WTC11 (cell line): Measurements from ENCODE around the gene RPP40. TPM values are rescaled to one million over a fixed set of nuclear protein-coding genes. Genes with fewer than 3 reads are reported as not detected.

Experiments used
- ATAC-seq: fragments of 200-7000 bp; cut with Tn5 transposase; 2 replicates; pipeline ENCODE4 v1.10.0; 2021; ENCODE audit warnings: mild to moderate bottlenecking, moderate library complexity
- CTCF ChIA-PET: fragments of 300-600 bp; sonication (Branson Sonifier 250); formaldehyde crosslinking; loops from one replicate; lab custom pipeline; 2021; ENCODE audit warnings: antibody characterized with exemption; lab: Charles Lee
- POLR2A ChIA-PET: fragments of 350-600 bp; sonication (Branson Sonifier 250); formaldehyde crosslinking; loops from one replicate; lab custom pipeline; 2021; ENCODE audit warnings: antibody characterized with exemption; lab: Charles Lee
- DNase-seq: peaks from one replicate; pipeline ENCODE4 v3.0.0; 2021; ENCODE audit warnings: low spot score
- H3K27ac Mint-ChIP-seq: 2 replicates; pipeline ENCODE4 v1.8.0; 2021; ENCODE audit warnings: mixed read lengths
- H3K27me3 Mint-ChIP-seq: 2 replicates; pipeline ENCODE4 v1.8.0; 2021; ENCODE audit warnings: low read depth, mild to moderate bottlenecking, moderate library complexity, mixed read lengths
- H3K36me3 Mint-ChIP-seq: 2 replicates; pipeline ENCODE4 v1.8.0; 2021; ENCODE audit warnings: mixed read lengths
- H3K4me1 Mint-ChIP-seq: 2 replicates; pipeline ENCODE4 v1.8.0; 2022; ENCODE audit warnings: mixed read lengths
- H3K4me3 Mint-ChIP-seq: 2 replicates; pipeline ENCODE4 v1.8.0; 2021; ENCODE audit warnings: mild to moderate bottlenecking, moderate library complexity, mixed read lengths
- H3K9me3 Mint-ChIP-seq: 2 replicates; pipeline ENCODE4 v1.8.0; 2021; ENCODE audit warnings: mixed read lengths
- ATF2 ChIP-seq: sonication (generic); formaldehyde crosslinking; IDR thresholded peaks from 2 replicates; pipeline ENCODE4 v1.8.1; 2022; ENCODE audit warnings: low read depth, missing genetic modification reagents, borderline replicate concordance
- ATF6 ChIP-seq: sonication (generic); formaldehyde crosslinking; IDR thresholded peaks from 2 replicates; pipeline ENCODE4 v1.8.1; 2023; ENCODE audit warnings: mild to moderate bottlenecking, missing genetic modification reagents
- CDX4 ChIP-seq: fragments of 250-450 bp; sonication (Bioruptor Pico); IDR thresholded peaks from 2 replicates; pipeline ENCODE4 v1.9.0; 2021; ENCODE audit warnings: moderate library complexity, mild to moderate bottlenecking, inconsistent platforms, borderline replicate concordance
- CREB1 ChIP-seq: sonication (generic); formaldehyde crosslinking; IDR thresholded peaks from 2 replicates; pipeline ENCODE4 v1.8.0; 2023; ENCODE audit warnings: mild to moderate bottlenecking, missing genetic modification reagents
- CREM ChIP-seq: sonication (generic); formaldehyde crosslinking; IDR thresholded peaks from 2 replicates; pipeline ENCODE4 v1.8.1; 2022; ENCODE audit warnings: mild to moderate bottlenecking, missing genetic modification reagents, moderate library complexity
- KAT7 ChIP-seq: sonication (generic); formaldehyde crosslinking; IDR thresholded peaks from 2 replicates; pipeline ENCODE4 v1.8.1; 2023; ENCODE audit warnings: missing genetic modification reagents, mild to moderate bottlenecking, borderline replicate concordance
- NFATC4 ChIP-seq: fragments of 250-450 bp; sonication (Bioruptor Pico); IDR thresholded peaks from 2 replicates; pipeline ENCODE4 v1.9.0; 2021; ENCODE audit warnings: mild to moderate bottlenecking
- NFYB ChIP-seq: sonication (generic); formaldehyde crosslinking; conservative IDR thresholded peaks from 2 replicates; pipeline ENCODE4 v1.8.0; 2022; ENCODE audit warnings: low read depth, missing genetic modification reagents
- OVOL2 ChIP-seq: fragments of 250-450 bp; sonication (Bioruptor Pico); IDR thresholded peaks from 2 replicates; pipeline ENCODE4 v1.9.0; 2021; ENCODE audit warnings: mild to moderate bottlenecking, borderline replicate concordance
- RORB ChIP-seq: fragments of 250-450 bp; sonication (Bioruptor Pico); IDR thresholded peaks from 2 replicates; pipeline ENCODE4 v1.9.0; 2021; ENCODE audit warnings: mild to moderate bottlenecking
- TEAD4 ChIP-seq: sonication (generic); formaldehyde crosslinking; IDR thresholded peaks from 2 replicates; pipeline ENCODE4 v1.8.0; 2022; ENCODE audit warnings: mild to moderate bottlenecking, missing genetic modification reagents
- USF2 ChIP-seq: sonication (generic); formaldehyde crosslinking; IDR thresholded peaks from 2 replicates; pipeline ENCODE4 v1.8.1; 2023; ENCODE audit warnings: mild to moderate bottlenecking, missing genetic modification reagents, moderate library complexity
- ZNF317 ChIP-seq: sonication (generic); formaldehyde crosslinking; IDR thresholded peaks from 2 replicates; pipeline ENCODE4 v1.8.1; 2023; ENCODE audit warnings: low read depth, mild to moderate bottlenecking, moderate library complexity, missing genetic modification reagents, borderline replicate concordance
- ZNF671 ChIP-seq: fragments of 250-450 bp; sonication (Bioruptor Pico); IDR thresholded peaks from 2 replicates; pipeline ENCODE4 v1.8.0; 2021; ENCODE audit warnings: mild to moderate bottlenecking
- total RNA-seq: library from RNA; stranded (reverse); gene quantifications from 3 replicates; pipeline ENCODE4 v1.2.3, GENCODE V29; 2021

The RPP40 gene
- total RNA-seq, 1 experiment from 2014 or later, result 12.2 TPM

GRCh38 chr6:4956625-4957024 lies 47.2 kb downstream of the RPP40 start:
- H3K27me3 Mint-ChIP-seq, result no peaks in the 10 kb centered on the region
- H3K27ac Mint-ChIP-seq, result peak overlapping the region; percentile 88; the same call in 1 of the 2 replicates
- ATAC-seq (no peak), DNase-seq (no peak)
- POLR2A ChIA-PET, result no interaction called here
- H3K4me3 Mint-ChIP-seq, result no peak overlapping the region
- no peaks in the 10 kb centered on the region for H3K9me3 Mint-ChIP-seq
- H3K36me3 Mint-ChIP-seq, result peaks cover 31% of the 10 kb centered on the region
- CTCF ChIA-PET, result interaction anchor here (0.9 to 2.3 kb wide), 16 partner anchors 14 to 821 kb away, joined by 3 to 18 read pairs (median 4); no protein-coding TSS in a partner anchor
- TF ChIP-seq OVOL2 (CRISPR knock-in tag), result no peak
- TF ChIP-seq USF2, result no peak
- no peak for TF ChIP-seq ATF6 (CRISPR knock-in tag)
- no peak for TF ChIP-seq NFATC4
- no peak for TF ChIP-seq ATF2 (CRISPR knock-in tag)
- no peak for TF ChIP-seq CREB1
- no peak for TF ChIP-seq TEAD4
- TF ChIP-seq ZNF671 (CRISPR knock-in tag), result no peak
- no peak for TF ChIP-seq ZNF317 (CRISPR knock-in tag)
- H3K4me1 Mint-ChIP-seq, result peaks cover 25% of the 10 kb centered on the region

GRCh38 chr6:4953440-4953839 lies 50.4 kb downstream of the RPP40 start:
- CTCF ChIA-PET, result interaction anchor here (0.6 to 1.5 kb wide), 3 partner anchors 55 to 104 kb away, joined by 3 to 4 read pairs (median 3); no protein-coding TSS in a partner anchor
- POLR2A ChIA-PET, result no interaction called here
- no peaks in the 10 kb centered on the region for H3K27me3 Mint-ChIP-seq
- peaks cover 49% of the 10 kb centered on the region for H3K36me3 Mint-ChIP-seq
- DNase-seq, result no peak
- no peak overlapping the region for H3K4me3 Mint-ChIP-seq
- TF ChIP-seq KAT7 (CRISPR knock-in tag) (no peak), CREM (CRISPR knock-in tag) (no peak), NFATC4 (no peak), ATF6 (CRISPR knock-in tag) (no peak)
- H3K27ac Mint-ChIP-seq, result no peak overlapping the region
- H3K9me3 Mint-ChIP-seq, result no peaks in the 10 kb centered on the region
- no peak for ATAC-seq
- peaks cover 42% of the 10 kb centered on the region for H3K4me1 Mint-ChIP-seq

- ChIA-PET CTCF (interaction anchor here (1.8 kb wide), 1 partner anchor 80 kb away, joined by 5 read pairs; no protein-coding TSS in a partner anchor), POLR2A (interaction anchor here (0.6 kb wide), 1 partner anchor 159 kb away, joined by 6 read pairs; no protein-coding TSS in a partner anchor)
- Mint-ChIP-seq H3K4me1 (peaks cover 40% of the 10 kb centered on the region), H3K9me3 (no peaks in the 10 kb centered on the region), H3K4me3 (no peak overlapping the region), H3K27ac (peak overlapping the region; percentile 60), H3K27me3 (no peaks in the 10 kb centered on the region), H3K36me3 (peaks cover 47% of the 10 kb centered on the region)
- TF ChIP-seq CDX4 (CRISPR knock-in tag), result no peak
- no peak for TF ChIP-seq NFYB (CRISPR knock-in tag)
- no peak for TF ChIP-seq RORB (CRISPR knock-in tag)
- DNase-seq, result no peak
- no peak for ATAC-seq
Measured at GRCh38 chr6:4950836-4951533, 52.9 kb downstream of the RPP40 start.
